Psoas muscle (tissue), 8 donors: ENCODE data around the gene NADSYN1. TPM values are rescaled to one million over a fixed set of nuclear protein-coding genes. Genes with fewer than 3 reads are reported as not detected.
A peak's percentile ranks its signal among the peaks of the same experiment; 100 is the strongest.
"Not testable (repeated sequence)": the region's sequence is repeated elsewhere in the genome, so short reads cannot be mapped to it uniquely, and the experiment has no call there.

Experiments used
- ATAC-seq, 4 donors: fragments of 200-7000 bp; cut with Tn5 transposase; one replicate each; pipeline ENCODE4 v1.9.1; 2020; ENCODE audit warnings: moderate library complexity in 3 of 4, mild to moderate bottlenecking in 2 of 4
- DNase-seq, 2 donors: peaks; one replicate each; pipeline ENCODE4 v3.0.0-alpha.2; 2020
- H3K27ac ChIP-seq: fragments of 200-600 bp; one replicate; pipeline ENCODE4 v1.8.0; 2022
- H3K27me3 ChIP-seq, 3 donors: fragments of 200-600 bp in 1 of 3; one replicate each; pipeline versions ENCODE4 v1.6.1 to v1.8.0; 2013 to 2022; ENCODE audit warnings: low read length in 2 of 3, mild to moderate bottlenecking in 2 of 3, moderate library complexity in 1 of 3; ENCODE audit not compliant: insufficient read depth in 3 of 3
- H3K36me3 ChIP-seq, 2 donors: fragments of 200-600 bp in 1 of 2; one replicate each; pipeline versions ENCODE4 v1.6.1 to v1.8.0; 2013 to 2022; ENCODE audit warnings: low read depth in 1 of 2, mild to moderate bottlenecking in 1 of 2, moderate library complexity in 1 of 2; ENCODE audit not compliant: insufficient read depth in 1 of 2
- H3K4me1 ChIP-seq: fragments of 200-600 bp; one replicate; pipeline ENCODE4 v1.8.0; 2022
- H3K4me3 ChIP-seq: fragments of 200-600 bp; one replicate; pipeline ENCODE4 v1.8.0; 2022; ENCODE audit warnings: mild to moderate bottlenecking
- H3K9me3 ChIP-seq: fragments of 200-600 bp; one replicate; pipeline ENCODE4 v1.8.0; 2022
- CTCF ChIP-seq: fragments of 200-600 bp; IDR thresholded peaks from one replicate; pipeline ENCODE4 v1.8.0; 2022; ENCODE audit warnings: antibody characterized with exemption
- WGBS, 3 donors: extraction: QIAGEN DNeasy Blood & Tissue Kit; methylation state at CpG; one replicate each; pipeline versions ENCODE4 v1.1.6 to v1.1.7; 2013; 5-methylcytosine and 5-hydroxymethylcytosine counted together
- intact Hi-C, 2 donors: fragments of 100-400 bp; cut with DNase I; formaldehyde crosslinking; loops; one replicate each; pipeline versions ENCODE4 v1.11.0 to v1.14.2; 2022
- polyA plus RNA-seq, 3 donors: library from polyadenylated mRNA; stranded (reverse); fragments of 200-250 nt; gene quantifications; one replicate each; pipeline ENCODE4 v1.2.3, GENCODE V29; 2013
- total RNA-seq, 4 donors: library from RNA; stranded (reverse); fragmentation: NEBNext Ultra II Directional in 2 of 4; extraction: Animal tissue kit (Norgen Biotek cat#: 25700) in 2 of 4; gene quantifications; one replicate each; pipeline versions ENCODE4 v1.2.1 to v1.2.4, GENCODE V29; 2021 to 2023
- donor health status: healthy with polysubstance abuse.
- donor health status: DM: no; HTN: no; CAD: no; lungs with moderate emphysema.
- donor health status: Bipolar disorder and iron deficiency.
- donor health status: healthy.
- donor health status: DM: yes; HTN: yes; CAD: no.
- donor health status: DM: no; HTN: no; CAD: no.
- donor health status: DM: no; HTN: no; CAD: no.
- donor health status: DM: yes; HTN: yes; CAD: no.

NADSYN1 gene
- total and polyA plus RNA-seq, 7 donors, result 7.8 to 19.3 (median 13.0) TPM

DNA sequence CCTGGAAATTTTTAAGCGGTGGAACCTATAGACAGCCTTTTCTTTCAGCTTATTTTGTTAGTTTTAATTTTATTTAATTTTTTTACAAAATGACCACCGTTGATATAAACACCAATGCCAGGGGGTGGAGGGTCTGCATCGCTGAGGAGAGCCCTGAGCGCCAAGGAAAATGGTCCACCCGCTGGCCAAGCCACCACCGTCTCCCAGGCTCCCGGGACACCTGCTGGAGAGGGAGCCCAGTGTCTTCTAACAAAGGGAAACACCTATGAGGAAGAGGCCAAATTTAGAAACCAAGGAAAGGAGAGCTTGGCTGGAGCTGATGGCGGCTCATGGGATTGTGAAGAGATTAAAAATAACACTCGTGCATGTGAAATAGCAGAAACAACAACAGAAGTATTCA, 84.5 kb downstream of the NADSYN1 start:
- DNase-seq, result no peak
- Histone ChIP-seq H3K4me1 (no peaks in the 10 kb centered on the region), H3K9me3 (no peaks in the 10 kb centered on the region), H3K27ac (no peak overlapping the region), H3K36me3 (no peaks in the 10 kb centered on the region), H3K27me3 (no peaks in the 10 kb centered on the region), H3K4me3 (no peak overlapping the region)
- ATAC-seq, result peak in 1 of 4 donors; percentile 34
- intact Hi-C loops, result no loop called here
- WGBS, 3 donors, result 75 to 78% (median 76%) methylated on average over 9 of the region's 9 CpGs
- no peak for TF ChIP-seq CTCF

GRCh38 chr11:71537977-71538665, 85.1 kb downstream of the NADSYN1 start, which contains the start of gene KRTAP5-8:
Gene KRTAP5-8, plus strand, starts transcription at chr11:71538025. Its CDS starts 31 bp downstream, at chr11:71538056.
- H3K4me1 ChIP-seq, DNase-seq, H3K27ac ChIP-seq, ATAC-seq, H3K36me3 ChIP-seq, H3K9me3 ChIP-seq, H3K4me3 ChIP-seq, intact Hi-C loops, H3K27me3 ChIP-seq: not testable (repeated sequence)
- 57 to 62% (median 60%) methylated on average over 4 of the region's 4 CpGs for WGBS, 3 donors

GRCh38 chr11:71538666-71538990, 85.6 kb downstream of the NADSYN1 start:
- Histone ChIP-seq H3K4me1 (no peaks in the 10 kb centered on the region), H3K27ac (no peak overlapping the region), H3K4me3 (no peak overlapping the region), H3K27me3 (no peaks in the 10 kb centered on the region), H3K36me3 (no peaks in the 10 kb centered on the region), H3K9me3 (no peaks in the 10 kb centered on the region)
- no peak for DNase-seq
- intact Hi-C loops, result no loop called here
- no peak for TF ChIP-seq CTCF
- ATAC-seq, result no peak
- 67 to 76% (median 73%) methylated on average over 4 of the region's 4 CpGs for WGBS, 3 donors

GRCh38 chr11:71539017-71539416, 86.0 kb downstream of the NADSYN1 start:
- no peak for ATAC-seq
- 83 to 85% (median 84%) methylated on average over 11 of the region's 11 CpGs for WGBS, 3 donors
- no peaks in the 10 kb centered on the region for H3K9me3 ChIP-seq
- H3K27me3 ChIP-seq, result no peaks in the 10 kb centered on the region
- no peak for TF ChIP-seq CTCF
- no peak overlapping the region for H3K4me3 ChIP-seq
- DNase-seq, result no peak
- intact Hi-C loops, result no loop called here
- no peaks in the 10 kb centered on the region for H3K4me1 ChIP-seq
- H3K36me3 ChIP-seq, result no peaks in the 10 kb centered on the region
- H3K27ac ChIP-seq, result no peak overlapping the region

- H3K9me3 ChIP-seq, intact Hi-C loops, H3K4me3 ChIP-seq, H3K27ac ChIP-seq, DNase-seq, ATAC-seq, H3K36me3 ChIP-seq, H3K27me3 ChIP-seq, H3K4me1 ChIP-seq: not testable (repeated sequence)
- WGBS, 3 donors, result 94 to 97% (median 96%) methylated on average over 11 of the region's 11 CpGs
These were observed 87.0 kb downstream of the NADSYN1 start for GRCh38 chr11:71539971-71540370.

DNA sequence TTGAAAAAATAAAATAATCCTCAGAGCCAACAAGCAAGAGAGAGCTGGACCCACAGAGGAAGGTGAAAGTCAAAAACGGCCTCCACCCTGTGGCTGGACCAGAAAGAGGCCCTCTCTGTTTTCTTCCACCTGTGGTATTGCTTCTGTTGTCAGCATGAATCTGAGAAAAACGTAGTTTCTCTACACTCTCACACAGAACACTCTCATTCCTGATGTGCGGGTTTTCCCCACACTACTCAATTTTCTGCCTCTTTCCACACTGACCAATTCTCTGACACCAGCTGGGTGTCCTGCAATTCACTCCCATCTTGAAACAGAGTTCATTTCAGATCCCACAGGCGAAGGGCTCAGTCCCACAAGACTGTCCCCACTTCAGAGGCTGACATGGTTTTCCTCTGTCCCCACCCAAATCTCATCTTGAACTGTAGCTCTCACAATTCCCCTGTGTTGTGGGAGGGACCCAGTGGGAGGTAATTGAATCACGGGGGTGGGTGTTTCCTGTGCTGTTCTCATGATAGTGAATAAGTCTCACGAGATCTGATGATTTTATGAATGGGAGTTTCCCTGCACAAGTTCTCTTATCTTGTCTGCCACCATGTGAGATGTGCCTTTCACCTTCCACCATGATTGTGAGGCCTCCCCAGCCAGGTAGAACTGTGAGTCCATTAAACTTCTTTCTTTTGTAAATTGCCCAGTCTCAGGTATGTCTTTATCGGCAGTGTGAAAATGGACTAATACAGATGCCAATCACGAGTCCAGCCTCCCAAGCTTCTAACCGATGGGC, 87.7 kb downstream of the NADSYN1 start:
- H3K4me1 ChIP-seq, ATAC-seq, intact Hi-C loops, H3K27me3 ChIP-seq, H3K36me3 ChIP-seq, DNase-seq, H3K9me3 ChIP-seq, H3K27ac ChIP-seq, H3K4me3 ChIP-seq: not testable (repeated sequence)
- 86 to 90% (median 89%) methylated on average over 9 of the region's 9 CpGs for WGBS, 3 donors
